UCSD-AML1 (cell line): ENCODE results near the gene PPP2R5D.

Source experiments
- DNase-seq: peaks from one replicate; lab custom pipeline; 2025; ENCODE audit not compliant: unreplicated experiment; lab: John Stamatoyannopoulos, UW

PPP2R5D gene

DNA sequence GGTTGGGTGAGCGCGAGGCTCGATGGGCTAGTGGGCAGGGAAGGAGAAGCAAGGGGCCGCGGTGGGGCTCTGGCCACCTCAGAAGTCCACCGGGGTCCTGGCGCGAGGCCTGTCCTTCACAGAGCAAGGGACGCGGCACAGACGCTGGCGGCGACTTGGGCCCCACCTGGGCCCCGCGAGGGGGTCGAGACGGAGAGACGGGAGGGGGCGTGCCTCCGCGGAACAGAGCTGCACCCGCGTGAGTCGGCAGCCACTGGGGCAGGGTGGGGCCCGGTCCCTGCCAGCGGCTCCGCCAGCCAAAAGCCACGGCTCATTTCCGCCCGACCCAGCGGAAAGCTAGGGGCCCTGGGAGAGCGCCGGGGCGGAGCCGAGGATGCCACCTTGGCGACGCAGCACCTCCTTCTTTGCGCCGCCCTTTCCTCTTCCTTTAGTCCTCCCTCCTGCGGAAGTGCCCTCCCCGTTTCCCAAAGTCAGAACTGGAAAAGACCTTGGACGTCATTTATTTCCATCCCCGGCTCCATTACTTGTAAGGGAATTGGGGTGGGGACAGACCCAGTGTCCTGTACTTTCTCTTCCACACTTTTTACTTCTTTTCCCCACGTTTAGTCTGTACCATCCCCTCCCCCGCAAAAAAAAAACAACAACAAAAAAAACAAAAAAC lies 69.3 kb downstream of the PPP2R5D start, which contains the start of gene CUL7:
TSS of gene CUL7 (minus strand) at position 307 of the 661 bp plus-strand sequence. CDS start 1,063 bp downstream, outside the sequence.
- DNase-seq, result peak; percentile 94

DNA sequence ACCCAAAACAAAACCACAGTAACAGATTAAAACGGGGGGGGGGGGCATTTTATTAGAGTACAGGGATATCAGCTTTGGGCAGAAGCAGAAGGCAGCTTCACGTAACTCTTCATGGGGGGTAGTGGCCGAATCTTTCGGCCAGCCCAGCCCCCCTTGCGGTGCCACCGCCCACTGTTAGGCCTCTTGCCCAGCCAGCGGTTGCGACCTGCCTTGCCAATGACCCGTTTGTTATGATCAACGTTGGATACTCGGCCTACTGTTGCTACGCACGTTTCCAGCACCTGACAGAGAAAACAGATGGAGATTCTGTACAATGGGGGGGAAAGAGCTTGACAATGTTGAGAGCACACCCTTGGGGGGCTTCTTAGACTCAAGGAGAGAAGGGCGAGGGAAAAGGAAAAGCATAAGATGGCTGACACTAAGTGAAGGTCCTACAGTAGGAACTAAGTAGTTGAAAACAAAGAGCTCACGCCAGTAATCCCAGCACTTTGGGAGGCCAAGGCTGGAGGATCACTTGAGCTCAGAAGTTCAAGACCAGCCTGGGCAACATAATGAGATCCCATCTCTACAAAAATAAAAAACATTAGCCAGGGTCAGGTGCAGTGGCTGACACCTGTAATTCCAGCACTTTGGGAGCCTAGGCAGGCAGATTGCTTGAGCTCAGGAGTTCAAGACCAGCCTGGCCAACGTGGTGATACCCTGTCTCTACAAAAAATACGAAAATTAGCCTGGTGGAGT lies 70.0 kb downstream of the PPP2R5D start:
- DNase-seq, result no peak

DNA sequence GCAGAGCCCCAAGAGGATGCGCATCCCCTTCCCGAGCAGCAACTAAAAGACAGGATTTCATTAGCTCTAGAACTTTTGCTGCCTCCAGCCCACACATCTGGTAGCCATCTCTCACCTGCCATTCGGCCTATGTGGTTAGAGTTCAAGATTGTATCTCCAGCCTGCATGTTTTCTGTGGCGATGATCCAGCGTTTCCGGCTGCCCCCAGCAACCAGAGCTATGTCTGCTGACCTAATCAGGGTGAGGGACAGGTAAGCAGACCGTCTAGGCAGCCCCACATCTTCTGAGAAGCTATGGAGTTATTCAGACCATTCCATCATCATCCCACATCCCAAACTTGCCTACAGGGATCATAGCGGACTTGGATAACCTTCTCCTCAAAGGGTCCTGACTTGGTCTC lies 71.6 kb downstream of the PPP2R5D start:
- DNase-seq, result no peak

DNA sequence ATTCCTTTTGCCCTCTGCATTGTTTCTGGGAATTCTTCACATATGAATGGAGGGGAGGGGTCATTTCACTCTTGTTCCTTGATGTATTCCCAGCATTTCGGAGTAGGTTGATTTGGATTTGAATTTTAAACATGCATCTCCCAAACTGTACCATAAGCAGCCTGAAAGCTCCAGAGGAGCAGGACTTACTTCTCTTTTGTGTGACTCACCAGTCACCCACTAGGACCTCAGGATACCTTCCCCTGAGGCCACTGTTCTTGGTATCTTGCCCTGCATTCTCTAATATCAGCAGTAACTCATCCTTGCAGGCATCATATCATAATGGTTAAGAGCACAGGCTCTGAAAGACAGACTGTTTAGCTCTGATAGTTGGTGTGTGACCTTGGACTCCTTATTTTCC lies 74.2 kb downstream of the PPP2R5D start:
- DNase-seq, result no peak

DNA sequence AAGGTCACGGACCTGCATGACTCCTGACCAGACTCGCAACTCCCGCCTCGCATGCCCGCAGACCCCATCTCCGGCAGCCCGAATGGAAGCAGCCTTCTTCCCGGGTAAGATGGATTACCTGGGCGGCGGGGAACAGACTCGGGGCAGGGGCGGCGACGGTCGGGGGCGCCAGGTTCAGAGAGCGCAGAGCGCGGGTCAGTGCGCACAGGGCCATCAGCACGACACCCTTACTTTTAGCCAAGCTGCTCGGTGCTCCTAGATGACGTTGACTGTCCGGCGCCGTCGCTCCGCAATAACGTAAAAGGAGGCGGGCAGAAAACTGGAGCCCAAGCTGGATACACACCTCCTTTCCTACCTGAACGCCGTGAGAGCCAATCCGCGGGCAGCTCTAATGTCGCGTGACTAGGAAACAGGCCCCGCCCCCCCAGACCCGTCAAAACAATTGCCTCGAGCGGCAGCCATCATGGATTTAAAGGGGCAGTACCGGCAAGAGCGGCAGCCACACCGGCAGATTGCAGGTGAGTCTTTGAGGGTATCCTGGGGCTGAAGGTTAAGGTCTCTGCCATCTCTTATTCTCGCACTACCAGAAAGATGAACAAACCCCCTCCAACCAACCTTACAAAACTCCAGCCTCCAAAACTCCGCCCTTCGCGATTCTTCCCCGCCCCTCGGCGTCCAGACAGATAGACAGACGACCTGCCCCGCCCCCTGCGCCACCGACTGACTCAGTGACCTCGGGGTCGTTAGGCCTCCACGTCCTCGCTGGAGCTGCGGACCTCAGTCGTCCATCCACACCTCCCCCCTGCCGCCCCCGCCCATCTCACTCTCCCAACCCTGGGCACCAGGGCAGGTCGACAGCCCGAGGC lies 75.0 kb downstream of the PPP2R5D start, which contains the start of the genes KLC4 and MRPL2:
TSS of gene KLC4 (plus strand) at position 464 of the 866 bp plus-strand sequence. CDS start 1,705 bp downstream, outside the sequence.
TSS of gene MRPL2 (minus strand) at position 267 of the 866 bp plus-strand sequence. CDS start at position 214, 53 bp downstream.
- peak; percentile 98 for DNase-seq

DNA sequence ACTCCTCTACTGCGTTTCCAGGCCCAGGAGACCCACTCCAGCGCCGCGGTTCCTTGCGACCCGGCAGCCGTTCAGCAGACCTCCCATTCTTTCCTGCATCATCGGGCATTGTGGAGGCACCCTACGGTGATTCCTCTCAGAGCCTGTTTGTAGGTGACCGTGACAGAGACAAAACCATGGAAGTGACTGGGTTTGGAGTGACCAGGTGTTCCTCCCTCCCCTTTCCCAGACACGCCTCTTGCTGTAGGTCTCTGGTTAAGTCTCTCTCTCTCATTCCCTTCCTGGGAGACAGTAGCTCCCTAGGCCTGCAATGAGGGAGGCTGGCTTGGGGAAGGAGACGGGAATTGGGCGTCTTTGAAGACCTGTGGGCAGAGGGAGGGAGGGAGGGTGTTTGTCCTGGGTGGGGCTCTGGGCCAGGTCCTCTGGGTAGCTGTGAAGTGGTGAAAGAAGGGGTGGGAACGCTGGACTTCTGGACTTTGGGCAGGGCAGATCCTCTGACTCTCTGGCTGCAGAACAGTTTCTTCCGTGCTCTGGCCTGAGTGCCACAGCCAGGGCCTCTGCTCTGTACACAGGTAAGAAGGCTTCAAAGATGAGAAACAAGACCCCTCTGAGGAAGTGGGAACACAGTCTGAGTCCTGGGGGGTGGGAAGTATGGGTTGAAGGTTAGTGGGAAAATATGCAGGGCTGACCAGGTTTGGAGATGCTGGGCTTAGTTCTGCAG lies 75.8 kb downstream of the PPP2R5D start:
- no peak for DNase-seq

DNA sequence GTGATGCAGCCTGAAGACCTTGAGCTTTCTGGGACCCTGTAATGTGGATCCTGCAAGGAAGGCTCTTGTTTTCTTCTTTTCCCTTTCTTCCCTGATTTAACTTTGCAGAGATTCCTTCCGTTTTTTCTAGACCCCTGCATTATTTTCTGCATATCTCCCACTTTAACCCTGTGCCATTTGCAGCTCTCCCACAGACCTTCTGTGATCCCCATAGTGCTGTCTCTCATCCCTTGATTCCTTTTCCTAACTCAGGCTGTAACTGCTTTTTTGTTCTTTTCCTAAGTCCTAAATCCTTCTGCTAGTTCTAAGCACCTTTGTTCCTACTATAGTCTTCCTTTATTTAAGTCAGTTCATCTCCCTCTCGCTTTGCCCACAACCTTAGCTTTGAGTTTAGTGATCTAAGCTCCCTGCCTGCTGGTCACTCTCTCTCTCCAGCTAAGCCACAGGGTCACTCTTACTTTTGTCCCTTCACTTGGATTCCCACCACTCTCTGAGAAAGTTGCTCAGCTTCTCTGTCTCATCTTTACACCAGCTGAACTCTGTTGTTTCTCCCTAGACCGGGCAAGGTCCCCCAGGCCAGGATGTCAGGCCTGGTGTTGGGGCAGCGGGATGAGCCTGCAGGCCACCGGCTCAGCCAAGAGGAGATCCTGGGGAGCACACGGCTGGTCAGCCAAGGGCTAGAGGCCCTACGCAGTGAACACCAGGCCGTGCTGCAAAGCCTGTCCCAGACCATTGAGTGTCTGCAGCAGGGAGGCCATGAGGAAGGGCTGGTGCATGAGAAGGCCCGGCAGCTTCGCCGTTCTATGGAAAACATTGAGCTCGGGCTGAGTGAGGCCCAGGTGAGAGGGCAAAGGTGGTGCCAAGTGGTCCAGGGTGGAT lies 76.6 kb downstream of the PPP2R5D start:
- DNase-seq, result no peak

DNA sequence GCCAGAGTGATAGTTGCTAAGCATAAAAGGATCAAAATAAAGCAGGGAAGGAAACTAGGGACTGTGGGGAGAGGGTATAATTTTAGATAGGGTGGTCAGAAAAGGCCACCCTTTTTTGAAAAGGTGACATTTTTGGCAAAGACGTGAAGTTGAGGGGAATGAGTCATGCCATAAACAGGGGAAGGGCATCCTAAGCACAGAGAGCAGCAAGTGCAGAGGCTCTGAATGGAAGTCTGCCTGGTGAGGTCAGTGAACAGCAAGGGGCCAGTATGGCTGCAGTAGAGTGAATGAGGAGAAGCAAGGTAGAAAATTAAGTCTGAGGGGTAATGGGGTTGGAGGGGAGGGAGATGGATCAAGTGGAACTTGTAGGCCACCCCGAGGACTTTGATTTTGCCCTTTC lies 77.5 kb downstream of the PPP2R5D start:
- DNase-seq, result no peak
